ENCODE results near the gene RHCE.
"Not testable (repeated sequence)": the region's sequence is repeated elsewhere in the genome, so short reads cannot be mapped to it uniquely, and the experiment has no call there.

The RHCE gene

GRCh38 chr1:25356441-25356840 is 64.2 kb downstream of the RHCE start:
- H3K36me3 ChIP-seq (ENCODE audit: control insufficient read depth, low read depth, low read length), result peaks cover 47% of the 10 kb centered on the region
- no peaks in the 10 kb centered on the region for H3K27me3 ChIP-seq (ENCODE audit: control insufficient read depth, insufficient read depth, low read length)
- H3K4me1 ChIP-seq (ENCODE audit: control insufficient read depth, low read depth, low read length), result no peaks in the 10 kb centered on the region
- no peak overlapping the region for H3K4me3 ChIP-seq (ENCODE audit: low read length)
- H3K9ac ChIP-seq (ENCODE audit: low read length), result no peak overlapping the region
- H3K9me3 ChIP-seq (ENCODE audit: control insufficient read depth, low read depth, low read length), result no peaks in the 10 kb centered on the region
- no peak overlapping the region for H3K27ac ChIP-seq (ENCODE audit: low read length)

GRCh38 chr1:25355841-25356395 is 64.7 kb downstream of the RHCE start:
- Histone ChIP-seq H3K4me3 (ENCODE audit: low read length) (no peak overlapping the region), H3K36me3 (ENCODE audit: control insufficient read depth, low read depth, low read length) (peaks cover 46% of the 10 kb centered on the region), H3K9me3 (ENCODE audit: control insufficient read depth, low read depth, low read length) (no peaks in the 10 kb centered on the region), H3K27me3 (ENCODE audit: control insufficient read depth, insufficient read depth, low read length) (no peaks in the 10 kb centered on the region), H3K9ac (ENCODE audit: low read length) (no peak overlapping the region), H3K4me1 (ENCODE audit: control insufficient read depth, low read depth, low read length) (no peaks in the 10 kb centered on the region), H3K27ac (ENCODE audit: low read length) (no peak overlapping the region)

- Histone ChIP-seq H3K4me3 (ENCODE audit: low read length) (no peak overlapping the region), H3K36me3 (ENCODE audit: control insufficient read depth, low read depth, low read length) (peaks cover 29% of the 10 kb centered on the region), H3K27ac (ENCODE audit: low read length) (no peak overlapping the region), H3K9me3 (ENCODE audit: control insufficient read depth, low read depth, low read length) (no peaks in the 10 kb centered on the region), H3K27me3 (ENCODE audit: control insufficient read depth, insufficient read depth, low read length) (no peaks in the 10 kb centered on the region), H3K9ac (ENCODE audit: low read length) (no peak overlapping the region), H3K4me1 (ENCODE audit: control insufficient read depth, low read depth, low read length) (no peaks in the 10 kb centered on the region)
These were observed 71.0 kb downstream of the RHCE start for GRCh38 chr1:25349606-25350005.

GRCh38 chr1:25347556-25347955 is 73.1 kb downstream of the RHCE start:
- H3K9ac ChIP-seq (ENCODE audit: low read length), result no peak overlapping the region
- no peaks in the 10 kb centered on the region for H3K4me1 ChIP-seq (ENCODE audit: control insufficient read depth, low read depth, low read length)
- peaks cover 29% of the 10 kb centered on the region for H3K36me3 ChIP-seq (ENCODE audit: control insufficient read depth, low read depth, low read length)
- H3K9me3 ChIP-seq (ENCODE audit: control insufficient read depth, low read depth, low read length), result no peaks in the 10 kb centered on the region
- no peak overlapping the region for H3K4me3 ChIP-seq (ENCODE audit: low read length)
- H3K27ac ChIP-seq (ENCODE audit: low read length), result no peak overlapping the region
- no peaks in the 10 kb centered on the region for H3K27me3 ChIP-seq (ENCODE audit: control insufficient read depth, insufficient read depth, low read length)

GRCh38 chr1:25343872-25344271 is 76.8 kb downstream of the RHCE start:
- Histone ChIP-seq H3K4me1 (ENCODE audit: control insufficient read depth, low read depth, low read length) (peaks cover 6% of the 10 kb centered on the region), H3K9ac (ENCODE audit: low read length) (no peak overlapping the region), H3K36me3 (ENCODE audit: control insufficient read depth, low read depth, low read length) (peaks cover 23% of the 10 kb centered on the region), H3K27ac (ENCODE audit: low read length) (no peak overlapping the region), H3K27me3 (ENCODE audit: control insufficient read depth, insufficient read depth, low read length) (no peaks in the 10 kb centered on the region), H3K9me3 (ENCODE audit: control insufficient read depth, low read depth, low read length) (no peaks in the 10 kb centered on the region), H3K4me3 (ENCODE audit: low read length) (no peak overlapping the region)

GRCh38 chr1:25342846-25343245 is 77.8 kb downstream of the RHCE start:
- Histone ChIP-seq H3K4me1 (ENCODE audit: control insufficient read depth, low read depth, low read length) (peaks cover 6% of the 10 kb centered on the region), H3K27me3 (ENCODE audit: control insufficient read depth, insufficient read depth, low read length) (no peaks in the 10 kb centered on the region), H3K9ac (ENCODE audit: low read length) (no peak overlapping the region), H3K36me3 (ENCODE audit: control insufficient read depth, low read depth, low read length) (peaks cover 21% of the 10 kb centered on the region), H3K4me3 (ENCODE audit: low read length) (no peak overlapping the region), H3K27ac (ENCODE audit: low read length) (no peak overlapping the region), H3K9me3 (ENCODE audit: control insufficient read depth, low read depth, low read length) (no peaks in the 10 kb centered on the region)

GRCh38 chr1:25341746-25342145 is 78.9 kb downstream of the RHCE start:
- Histone ChIP-seq H3K27ac (ENCODE audit: low read length) (no peak overlapping the region), H3K27me3 (ENCODE audit: control insufficient read depth, insufficient read depth, low read length) (no peaks in the 10 kb centered on the region), H3K9ac (ENCODE audit: low read length) (no peak overlapping the region), H3K36me3 (ENCODE audit: control insufficient read depth, low read depth, low read length) (peaks cover 14% of the 10 kb centered on the region), H3K9me3 (ENCODE audit: control insufficient read depth, low read depth, low read length) (no peaks in the 10 kb centered on the region), H3K4me3 (ENCODE audit: low read length) (no peak overlapping the region), H3K4me1 (ENCODE audit: control insufficient read depth, low read depth, low read length) (peaks cover 6% of the 10 kb centered on the region)

GRCh38 chr1:25338986-25339385 is 81.6 kb downstream of the RHCE start:
- H3K27me3 ChIP-seq (ENCODE audit: control insufficient read depth, insufficient read depth, low read length), result no peaks in the 10 kb centered on the region
- peak overlapping the region; percentile 90 for H3K9ac ChIP-seq (ENCODE audit: low read length)
- H3K4me1 ChIP-seq (ENCODE audit: control insufficient read depth, low read depth, low read length), result peaks cover 6% of the 10 kb centered on the region
- H3K9me3 ChIP-seq (ENCODE audit: control insufficient read depth, low read depth, low read length), result no peaks in the 10 kb centered on the region
- H3K36me3 ChIP-seq (ENCODE audit: control insufficient read depth, low read depth, low read length), result peaks cover 10% of the 10 kb centered on the region
- H3K27ac ChIP-seq (ENCODE audit: low read length), result no peak overlapping the region
- peak overlapping the region; percentile 93 for H3K4me3 ChIP-seq (ENCODE audit: low read length)

GRCh38 chr1:25338188-25338981 is 82.2 kb downstream of the RHCE start, which contains the start of gene TMEM50A:
TMEM50A (plus strand) TSS chr1:25338334; CDS start chr1:25340487, 2,153 bp downstream.
- Histone ChIP-seq H3K27ac (ENCODE audit: low read length) (peak within 1 kb of the TSS; percentile 47), H3K27me3 (ENCODE audit: control insufficient read depth, insufficient read depth, low read length) (no peaks in the 10 kb centered on the region), H3K36me3 (ENCODE audit: control insufficient read depth, low read depth, low read length) (peaks cover 10% of the 10 kb centered on the region)

GRCh38 chr1:25337483-25338187 is 83.0 kb downstream of the RHCE start:
- not testable (repeated sequence) for H3K4me1 ChIP-seq (ENCODE audit: control insufficient read depth, low read depth, low read length); H3K9me3 ChIP-seq (ENCODE audit: control insufficient read depth, low read depth, low read length); H3K27ac ChIP-seq (ENCODE audit: low read length); H3K27me3 ChIP-seq (ENCODE audit: control insufficient read depth, insufficient read depth, low read length); H3K36me3 ChIP-seq (ENCODE audit: control insufficient read depth, low read depth, low read length)
- H3K4me3 ChIP-seq (ENCODE audit: low read length), result peak overlapping the region; percentile 93
- peak overlapping the region; percentile 90 for H3K9ac ChIP-seq (ENCODE audit: low read length)

More at GRCh38 chr1:25338188-25338981, 82.2 kb downstream of the RHCE start, which contains the start of gene TMEM50A:
- peak within 1 kb of the TSS; percentile 90 for H3K9ac ChIP-seq (ENCODE audit: low read length)
- peak within 1 kb of the TSS; percentile 93 for H3K4me3 ChIP-seq (ENCODE audit: low read length)
- no peaks in the 10 kb centered on the region for H3K9me3 ChIP-seq (ENCODE audit: control insufficient read depth, low read depth, low read length)
- H3K4me1 ChIP-seq (ENCODE audit: control insufficient read depth, low read depth, low read length), result peaks cover 6% of the 10 kb centered on the region

- not testable (repeated sequence) for H3K36me3 ChIP-seq (ENCODE audit: control insufficient read depth, low read depth, low read length); H3K9me3 ChIP-seq (ENCODE audit: control insufficient read depth, low read depth, low read length); H3K27me3 ChIP-seq (ENCODE audit: control insufficient read depth, insufficient read depth, low read length); H3K27ac ChIP-seq (ENCODE audit: low read length); H3K4me1 ChIP-seq (ENCODE audit: control insufficient read depth, low read depth, low read length)
- peak overlapping the region; percentile 32 for H3K9ac ChIP-seq (ENCODE audit: low read length)
- H3K4me3 ChIP-seq (ENCODE audit: low read length), result peak overlapping the region; percentile 69
These were observed 83.7 kb downstream of the RHCE start for GRCh38 chr1:25336922-25337354.

All from iPS-18a (cell line).